ENCODE measurements around the gene MTX1. TPM values are rescaled to one million over a fixed set of nuclear protein-coding genes. Genes with fewer than 3 reads are reported as not detected.
"Not testable (repeated sequence)": the region's sequence is repeated elsewhere in the genome, so short reads cannot be mapped to it uniquely, and the experiment has no call there.

MTX1 gene
- total RNA-seq, 4 donors from 2014 or later, result 37.9 to 75.5 (median 52.1) TPM

DNA sequence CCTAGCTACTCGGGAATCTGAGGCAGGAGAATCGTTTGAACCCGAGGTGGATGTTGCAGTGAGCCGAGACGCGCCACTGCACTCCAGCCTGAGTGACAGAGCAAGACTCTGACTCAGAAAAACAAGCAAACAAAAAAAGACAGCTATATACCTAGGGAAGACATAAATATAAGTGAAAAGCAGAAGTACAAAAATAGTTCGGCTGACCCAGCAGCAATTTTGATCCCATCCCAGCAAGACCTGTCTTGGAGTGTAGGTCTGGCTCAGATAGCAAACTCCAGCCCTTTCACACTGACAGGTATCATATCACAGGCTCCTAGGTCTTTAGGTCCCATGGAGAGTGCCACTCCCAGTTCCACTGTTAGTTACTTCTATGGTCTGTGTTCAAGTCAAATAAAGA is 14.6 kb downstream of the MTX1 start:
- H3K4me1 ChIP-seq, result peaks cover 29 to 35% of the 10 kb centered on the region in 2 donors
- intact Hi-C loops (cut with DNase I), result no loop called here
- 80 to 85% methylated on average over 7 of the region's 7 CpGs for WGBS, 2 donors

DNA sequence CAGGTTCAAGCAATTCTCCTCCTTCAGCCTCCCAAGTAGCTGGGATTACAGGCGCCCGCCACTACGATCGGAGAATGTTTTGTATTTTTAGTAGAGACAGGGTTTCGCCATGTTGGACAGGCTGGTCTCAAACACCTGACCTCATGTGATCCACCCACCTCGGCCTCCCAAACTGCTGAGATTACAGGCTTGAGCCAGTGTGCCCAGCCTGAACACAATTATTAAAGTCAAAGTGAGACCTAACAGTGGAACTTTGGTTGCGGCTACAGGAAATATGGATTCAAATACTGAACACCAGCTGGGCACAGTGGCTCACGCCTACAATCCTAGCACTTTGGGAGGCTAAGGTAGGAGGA is 16.9 kb downstream of the MTX1 start:
- H3K4me3 ChIP-seq (replicated peaks in 1 of 3); H3K9me3 ChIP-seq; H3K27me3 ChIP-seq; intact Hi-C loops (cut with DNase I); H3K36me3 ChIP-seq: not testable (repeated sequence)
- DNase-seq, result peak in 1 of 2 donors; percentile 24
- 82 to 91% methylated on average over 8 of the region's 8 CpGs for WGBS, 2 donors
- Histone ChIP-seq H3K27ac (peak overlapping the region; percentile 34 to 81 (median 63)), H3K4me1 (peaks cover 25 to 32% of the 10 kb centered on the region in 2 donors)

More for the DNA sequence above, 14.6 kb downstream of the MTX1 start:
- TF ChIP-seq CTCF (IDR thresholded peaks at IDR 0.05) (no peak), POLR2A (IDR thresholded peaks at IDR 0.05) (no peak)
- no peak overlapping the region for H3K27ac ChIP-seq
- no peaks in the 10 kb centered on the region for H3K36me3 ChIP-seq
- no peaks in the 10 kb centered on the region for H3K27me3 ChIP-seq
- no peak overlapping the region for H3K4me3 ChIP-seq (replicated peaks in 1 of 3)
- H3K9me3 ChIP-seq, result no peaks in the 10 kb centered on the region
- no peak for DNase-seq

- peaks cover 25 to 32% of the 10 kb centered on the region in 2 donors for H3K4me1 ChIP-seq
- H3K27ac ChIP-seq, result peak overlapping the region; percentile 37 to 87 (median 81)
- intact Hi-C loops (cut with DNase I), result no loop called here
- peak; percentile 63 to 73 for DNase-seq
- TF ChIP-seq POLR2A (IDR thresholded peaks at IDR 0.05) (no peak), CTCF (IDR thresholded peaks at IDR 0.05) (peak in 4 of 6 experiments; percentile 39 to 63 (median 43))
- 3 to 4% methylated on average over 7 of the region's 7 CpGs for WGBS, 2 donors
- peak overlapping the region in 2 of 3 donors; percentile 20 to 32 for H3K4me3 ChIP-seq (replicated peaks in 1 of 3)
- H3K27me3 ChIP-seq, result no peaks in the 10 kb centered on the region
- H3K36me3 ChIP-seq, result no peaks in the 10 kb centered on the region
- H3K9me3 ChIP-seq, result no peaks in the 10 kb centered on the region
Measured at GRCh38 chr1:155226188-155226909, 17.9 kb downstream of the MTX1 start.

- H3K36me3 ChIP-seq, result no peaks in the 10 kb centered on the region
- intact Hi-C loops (cut with DNase I), result no loop called here
- H3K4me1 ChIP-seq, result peaks cover 25 to 32% of the 10 kb centered on the region in 2 donors
- no peaks in the 10 kb centered on the region for H3K27me3 ChIP-seq
- H3K27ac ChIP-seq, result peak overlapping the region; percentile 37 to 87 (median 81)
- no peaks in the 10 kb centered on the region for H3K9me3 ChIP-seq
- peak overlapping the region; percentile 12 to 32 (median 20) for H3K4me3 ChIP-seq (replicated peaks in 1 of 3)
- no peak for TF ChIP-seq POLR2A (IDR thresholded peaks at IDR 0.05)
- no peak for TF ChIP-seq CTCF (IDR thresholded peaks at IDR 0.05)
- DNase-seq, result peak; percentile 53 to 63
- WGBS, 2 donors, result 1% methylated on average over 19 of the region's 19 CpGs
Measured at GRCh38 chr1:155226910-155227260, 18.4 kb downstream of the MTX1 start.

- TF ChIP-seq POLR2A (IDR thresholded peaks at IDR 0.05), result peak; percentile 20 to 82
- TF ChIP-seq CTCF (IDR thresholded peaks at IDR 0.05), result no peak
- Histone ChIP-seq H3K27ac (peak overlapping the region; percentile 77 to 87 (median 83)), H3K9me3 (no peaks in the 10 kb centered on the region), H3K27me3 (no peaks in the 10 kb centered on the region), H3K4me3 (replicated peaks in 1 of 3) (peak overlapping the region; percentile 12 to 32 (median 20)), H3K4me1 (peaks cover 25 to 38% of the 10 kb centered on the region in 2 donors), H3K36me3 (no peaks in the 10 kb centered on the region)
- intact Hi-C loops (cut with DNase I), result no loop called here
- WGBS, 2 donors, result 1 to 2% methylated on average over 33 to 41 of the region's 42 CpGs
- DNase-seq, result peak; percentile 98 to 99
Measured at GRCh38 chr1:155227261-155228095, 19.0 kb downstream of the MTX1 start.
